GM18526 (cell line): ENCODE results near the gene OLFM1.

Source experiments
- POLR2A ChIP-seq: IDR thresholded peaks from 3 replicates; pipeline ENCODE4 v1.6.1; 2011; ENCODE audit not compliant: insufficient read length; ENCODE audit errors: extremely low read depth

The OLFM1 gene

DNA sequence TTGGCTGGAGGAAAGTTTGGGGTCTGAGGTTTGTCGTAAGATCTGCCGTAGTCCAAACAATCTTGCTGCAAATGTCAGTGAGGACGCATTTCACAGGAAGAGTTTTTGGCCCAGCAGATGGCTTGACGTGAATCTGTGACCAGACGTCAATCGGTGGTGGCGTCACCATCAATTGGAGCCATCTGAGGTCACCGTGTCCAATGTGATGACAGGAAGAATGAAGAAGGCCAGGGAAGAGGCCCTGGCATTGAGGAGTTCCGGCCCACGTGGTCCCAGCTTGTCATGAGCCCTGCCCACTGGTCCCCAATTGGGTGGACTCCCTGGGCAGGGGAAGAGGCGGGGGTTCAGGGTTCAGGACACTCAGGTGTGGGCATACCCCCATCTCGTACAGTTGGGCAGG is 79.9 kb downstream of the OLFM1 start:
- no peak for TF ChIP-seq POLR2A

DNA sequence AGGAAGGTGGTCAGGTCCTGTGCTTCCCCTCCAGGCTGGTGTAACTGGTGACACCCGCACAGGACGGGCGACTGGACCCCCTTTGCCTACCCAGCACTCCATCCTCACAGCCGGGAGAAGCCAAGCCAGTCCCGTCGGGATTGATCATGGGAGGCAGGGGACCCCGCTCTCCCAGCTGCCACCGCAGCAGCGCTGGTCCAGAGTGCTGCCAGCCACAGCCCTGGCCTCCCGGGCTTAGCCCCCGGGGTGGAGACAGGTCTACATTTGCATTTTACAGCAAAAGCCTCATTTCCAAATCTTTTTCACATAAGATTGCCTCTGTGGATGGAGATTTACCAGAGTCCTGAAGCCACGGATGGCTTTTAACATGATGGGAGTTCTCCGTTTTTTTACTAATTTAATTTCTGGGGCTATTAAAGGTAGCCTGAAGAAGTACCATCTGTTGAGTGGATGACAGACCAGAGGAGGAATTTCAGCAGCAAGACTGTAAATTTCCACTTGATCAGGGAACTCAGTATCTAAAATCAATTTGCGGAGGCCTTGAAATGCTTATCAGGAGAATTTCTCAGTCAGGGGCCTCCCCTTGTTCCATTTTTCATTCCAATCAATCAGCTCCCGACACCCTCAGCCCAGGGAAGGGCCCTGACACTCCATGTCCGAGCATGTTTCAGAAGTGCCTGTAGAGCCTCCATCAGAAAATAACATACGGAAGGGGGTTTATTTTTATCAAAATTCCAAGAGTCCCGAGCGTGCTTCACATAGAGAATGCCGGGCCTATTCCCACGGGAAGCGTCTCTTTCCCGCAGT is 80.6 kb downstream of the OLFM1 start:
- no peak for TF ChIP-seq POLR2A

DNA sequence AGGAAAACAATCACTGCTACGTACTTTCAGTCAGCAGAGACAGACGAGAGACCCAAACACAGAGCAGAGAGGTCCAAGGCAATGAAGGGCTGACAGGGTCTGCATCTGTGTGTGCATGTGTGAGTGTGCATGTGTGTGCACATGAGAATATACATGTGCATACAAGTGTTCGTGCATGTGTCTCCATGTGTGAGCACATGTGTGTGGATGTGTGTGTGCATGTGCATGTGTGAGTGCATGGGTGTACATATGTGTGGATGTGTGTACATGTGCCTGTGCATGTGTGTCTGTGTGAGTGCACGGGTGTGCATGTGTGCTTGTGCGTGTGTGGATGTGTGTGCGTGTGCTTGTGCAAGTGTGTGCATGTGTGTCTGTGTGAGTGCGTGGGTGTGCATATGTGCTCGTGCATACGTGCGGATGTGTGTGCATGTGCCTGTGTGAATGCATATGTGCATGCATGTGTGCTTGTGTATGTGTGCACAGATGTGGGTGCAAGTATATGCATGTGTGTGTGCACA is 82.3 kb downstream of the OLFM1 start:
- TF ChIP-seq POLR2A, result no peak

DNA sequence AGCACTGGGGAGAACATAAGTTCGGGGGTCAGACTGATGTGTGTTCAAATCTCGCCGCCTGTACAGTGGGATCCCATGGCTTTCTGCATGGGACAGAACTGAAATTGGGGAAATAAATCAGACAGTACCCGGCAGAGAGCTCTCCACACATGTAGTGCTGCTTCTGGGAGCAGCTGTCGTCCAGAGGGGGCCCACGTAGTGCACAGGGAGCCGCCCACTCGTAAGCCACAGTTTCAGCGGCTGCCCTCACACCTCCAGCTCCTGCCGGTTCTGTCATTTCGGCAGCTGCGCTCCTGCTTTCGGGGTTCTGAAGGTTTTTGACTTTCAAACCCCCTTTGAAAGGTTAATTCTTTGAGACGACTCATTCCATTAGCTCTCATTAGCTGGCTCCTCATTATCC is 83.1 kb downstream of the OLFM1 start:
- TF ChIP-seq POLR2A, result no peak
